GM19455 (cell line): ENCODE results near the gene RILPL1.
"Not testable (repeated sequence)": the region's sequence is repeated elsewhere in the genome, so short reads cannot be mapped to it uniquely, and the experiment has no call there.

Experiments used
- ATAC-seq: cut with Tn5 transposase; IDR thresholded peaks from one replicate; pipeline ENCODE4 v1.9.1; 2021; ENCODE audit not compliant: unreplicated experiment

RILPL1 gene

GRCh38 chr12:123497065-123497464 is 36.5 kb downstream of the RILPL1 start:
- no peak for ATAC-seq

GRCh38 chr12:123494124-123494851 is 39.2 kb downstream of the RILPL1 start:
- no peak for ATAC-seq

- ATAC-seq: not testable (repeated sequence)
Measured at GRCh38 chr12:123492339-123493039, 41.0 kb downstream of the RILPL1 start.

GRCh38 chr12:123491481-123491880 is 42.0 kb downstream of the RILPL1 start:
- ATAC-seq: no peak

- no peak for ATAC-seq
Measured at GRCh38 chr12:123491056-123491455, 42.5 kb downstream of the RILPL1 start.

- ATAC-seq: no peak
Measured at GRCh38 chr12:123490089-123490488, 43.4 kb downstream of the RILPL1 start.

GRCh38 chr12:123489580-123489979 is 43.9 kb downstream of the RILPL1 start:
- no peak for ATAC-seq

GRCh38 chr12:123488539-123489230 is 44.8 kb downstream of the RILPL1 start:
- ATAC-seq: no peak

GRCh38 chr12:123487428-123487827 is 46.1 kb downstream of the RILPL1 start:
- ATAC-seq: no peak

GRCh38 chr12:123485756-123486155 is 47.8 kb downstream of the RILPL1 start:
- no peak for ATAC-seq

- ATAC-seq: no peak
Measured at GRCh38 chr12:123483602-123484248, 49.8 kb downstream of the RILPL1 start.

GRCh38 chr12:123482876-123483275 is 50.6 kb downstream of the RILPL1 start:
- ATAC-seq: no peak

- not testable (repeated sequence) for ATAC-seq
Measured at GRCh38 chr12:123481251-123481650, 52.3 kb downstream of the RILPL1 start.

- ATAC-seq: no peak
Measured at GRCh38 chr12:123479442-123480180, 53.9 kb downstream of the RILPL1 start.

- no peak for ATAC-seq
Measured at GRCh38 chr12:123478762-123479161, 54.8 kb downstream of the RILPL1 start.

GRCh38 chr12:123478069-123478468 is 55.5 kb downstream of the RILPL1 start:
- no peak for ATAC-seq

- ATAC-seq: no peak
Measured at GRCh38 chr12:123475246-123475703, 58.2 kb downstream of the RILPL1 start.

GRCh38 chr12:123474485-123475245 is 58.9 kb downstream of the RILPL1 start:
- ATAC-seq: no peak

GRCh38 chr12:123472438-123472849 is 61.1 kb downstream of the RILPL1 start:
- no peak for ATAC-seq
